Fibroblast of mammary gland (primary cell): ENCODE measurements around the gene CLCN7.

Source experiments
- DNase-seq: peaks from one replicate; pipeline ENCODE4 v3.0.0-alpha.2; 2010; ENCODE audit warnings: low read depth
- H3K4me3 ChIP-seq: 2 replicates; pipeline ENCODE4 v1.5.1; 2011; ENCODE audit warnings: low read depth, mild to moderate bottlenecking, low read length, moderate library complexity; ENCODE audit not compliant: control insufficient read depth
- TF ChIP-seq, protein P1 (sequence below): conservative IDR thresholded peaks from 2 replicates; pipeline ENCODE4 v1.5.1; 2011; ENCODE audit warnings: low read depth, low read length, inconsistent platforms; ENCODE audit not compliant: control insufficient read depth, insufficient read depth

CLCN7 gene

GRCh38 chr16:1401061-1401757 is 73.6 kb downstream of the CLCN7 start:
- DNase-seq = no peak
- TF ChIP-seq, protein P1, sequence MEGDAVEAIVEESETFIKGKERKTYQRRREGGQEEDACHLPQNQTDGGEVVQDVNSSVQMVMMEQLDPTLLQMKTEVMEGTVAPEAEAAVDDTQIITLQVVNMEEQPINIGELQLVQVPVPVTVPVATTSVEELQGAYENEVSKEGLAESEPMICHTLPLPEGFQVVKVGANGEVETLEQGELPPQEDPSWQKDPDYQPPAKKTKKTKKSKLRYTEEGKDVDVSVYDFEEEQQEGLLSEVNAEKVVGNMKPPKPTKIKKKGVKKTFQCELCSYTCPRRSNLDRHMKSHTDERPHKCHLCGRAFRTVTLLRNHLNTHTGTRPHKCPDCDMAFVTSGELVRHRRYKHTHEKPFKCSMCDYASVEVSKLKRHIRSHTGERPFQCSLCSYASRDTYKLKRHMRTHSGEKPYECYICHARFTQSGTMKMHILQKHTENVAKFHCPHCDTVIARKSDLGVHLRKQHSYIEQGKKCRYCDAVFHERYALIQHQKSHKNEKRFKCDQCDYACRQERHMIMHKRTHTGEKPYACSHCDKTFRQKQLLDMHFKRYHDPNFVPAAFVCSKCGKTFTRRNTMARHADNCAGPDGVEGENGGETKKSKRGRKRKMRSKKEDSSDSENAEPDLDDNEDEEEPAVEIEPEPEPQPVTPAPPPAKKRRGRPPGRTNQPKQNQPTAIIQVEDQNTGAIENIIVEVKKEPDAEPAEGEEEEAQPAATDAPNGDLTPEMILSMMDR = no peak
- H3K4me3 ChIP-seq = no peak overlapping the region

- DNase-seq = no peak
- H3K4me3 ChIP-seq = no peak overlapping the region
- TF ChIP-seq, protein P1 = no peak
These were observed 75.8 kb downstream of the CLCN7 start for GRCh38 chr16:1398826-1399581.

GRCh38 chr16:1398351-1398750 is 76.5 kb downstream of the CLCN7 start:
- TF ChIP-seq, protein P1 = no peak
- DNase-seq = no peak
- H3K4me3 ChIP-seq = no peak overlapping the region

- TF ChIP-seq, protein P1 = no peak
- no peak overlapping the region for H3K4me3 ChIP-seq
- no peak for DNase-seq
These were observed 77.0 kb downstream of the CLCN7 start for GRCh38 chr16:1397779-1398178.

DNA sequence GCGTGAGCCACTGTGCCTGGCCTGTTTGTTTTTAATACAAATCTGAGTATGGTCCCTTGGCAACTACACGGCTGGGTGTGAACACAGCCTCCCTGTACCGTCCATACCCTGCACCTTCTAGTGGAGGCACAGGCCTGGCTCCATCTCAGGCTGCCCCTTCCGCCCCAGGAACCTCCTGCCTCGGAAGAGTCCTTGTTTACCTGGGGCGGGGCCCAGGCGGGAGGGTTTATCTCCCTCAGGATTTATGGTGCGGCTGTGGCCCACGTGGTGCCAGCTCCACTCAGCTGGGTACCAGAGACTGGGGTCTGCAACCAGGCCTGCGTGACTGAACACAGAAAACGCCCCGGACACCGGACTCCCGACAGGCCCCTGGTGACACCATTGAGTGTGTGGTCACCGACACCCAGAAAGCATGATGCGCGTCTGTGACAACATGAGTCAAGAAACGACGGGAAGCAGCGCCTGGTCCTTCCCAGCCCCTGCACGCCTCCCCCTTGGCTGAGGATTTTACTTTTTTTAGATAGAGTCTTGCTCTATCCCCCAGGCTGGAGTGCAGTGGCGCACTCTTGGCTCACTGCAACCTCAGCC is 79.3 kb downstream of the CLCN7 start:
- TF ChIP-seq, protein P1 = no peak
- H3K4me3 ChIP-seq = no peak overlapping the region

More for the DNA sequence above, 79.3 kb downstream of the CLCN7 start:
- no peak for DNase-seq
